ENCODE measurements around the gene IGF1R.

GRCh38 chr15:98609144-98609852, 39.0 kb upstream of the IGF1R start:
- TF ChIP-seq EZH2 (IDR thresholded peaks at IDR 0.05; ENCODE audit: borderline replicate concordance) (no peak), CTCF (IDR thresholded peaks at IDR 0.05; ENCODE audit: poor library complexity) (no peak)
